Skeletal muscle satellite cell (primary cell): Measurements from ENCODE around the gene RABGAP1L.
"Not testable (repeated sequence)": the region's sequence is repeated elsewhere in the genome, so short reads cannot be mapped to it uniquely, and the experiment has no call there.

ENCODE experiments used
- H3K27me3 ChIP-seq: 2 replicates; pipeline ENCODE4 v1.7.0; 2013; ENCODE audit warnings: low read length; ENCODE audit not compliant: control insufficient read depth, insufficient read depth
- H3K36me3 ChIP-seq: 2 replicates; pipeline ENCODE4 v1.7.0; 2013; ENCODE audit warnings: mild to moderate bottlenecking, control low read depth, low read length; ENCODE audit not compliant: insufficient read depth
- H3K4me1 ChIP-seq: 2 replicates; pipeline ENCODE4 v1.7.0; 2013; ENCODE audit warnings: low read length; ENCODE audit not compliant: control insufficient read depth, insufficient read depth
- H3K4me2 ChIP-seq: 2 replicates; pipeline ENCODE4 v1.7.0; 2013; ENCODE audit warnings: mild to moderate bottlenecking, low read length
- H3K4me3 ChIP-seq: 2 replicates; pipeline ENCODE4 v1.7.0; 2013; ENCODE audit warnings: low read length
- H3K9ac ChIP-seq: 2 replicates; pipeline ENCODE4 v1.7.0; 2013; ENCODE audit warnings: mild to moderate bottlenecking, low read depth, low read length, moderate library complexity
- H3K9me3 ChIP-seq: replicated peaks from 2 replicates; pipeline ENCODE4 v1.7.0; 2013; ENCODE audit warnings: mild to moderate bottlenecking, control low read depth, low read length

RABGAP1L gene

DNA sequence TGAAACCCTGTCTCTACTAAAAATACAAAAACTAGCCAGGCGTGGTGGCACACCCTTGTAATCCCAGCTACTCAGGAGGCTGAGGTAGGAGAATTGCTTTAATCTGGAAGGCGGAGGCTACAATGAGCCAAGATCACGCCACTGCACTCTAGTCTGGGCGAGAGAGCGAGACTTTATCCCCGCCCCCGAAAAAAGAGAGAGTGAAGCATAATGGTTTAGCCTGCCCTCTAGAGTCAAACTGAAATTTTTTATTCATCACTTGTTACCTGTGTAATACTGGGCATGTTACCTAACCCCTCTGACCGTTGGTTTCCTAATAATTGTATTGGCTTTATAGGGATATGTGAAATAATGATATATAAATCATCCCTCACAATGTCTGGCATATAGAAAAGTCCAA, 307.3 kb downstream of the RABGAP1L start:
- H3K36me3 ChIP-seq = no peaks in the 10 kb centered on the region
- no peak overlapping the region for H3K9ac ChIP-seq
- H3K4me2 ChIP-seq = no peak overlapping the region
- no peaks in the 10 kb centered on the region for H3K4me1 ChIP-seq
- no peaks in the 10 kb centered on the region for H3K9me3 ChIP-seq
- no peaks in the 10 kb centered on the region for H3K27me3 ChIP-seq
- H3K4me3 ChIP-seq = no peak overlapping the region

- Histone ChIP-seq H3K36me3 (no peaks in the 10 kb centered on the region), H3K4me1 (no peaks in the 10 kb centered on the region), H3K4me3 (no peak overlapping the region), H3K9me3 (no peaks in the 10 kb centered on the region), H3K27me3 (no peaks in the 10 kb centered on the region), H3K4me2 (no peak overlapping the region), H3K9ac (no peak overlapping the region)
Observed at GRCh38 chr1:174469052-174469451, 309.7 kb downstream of the RABGAP1L start.

DNA sequence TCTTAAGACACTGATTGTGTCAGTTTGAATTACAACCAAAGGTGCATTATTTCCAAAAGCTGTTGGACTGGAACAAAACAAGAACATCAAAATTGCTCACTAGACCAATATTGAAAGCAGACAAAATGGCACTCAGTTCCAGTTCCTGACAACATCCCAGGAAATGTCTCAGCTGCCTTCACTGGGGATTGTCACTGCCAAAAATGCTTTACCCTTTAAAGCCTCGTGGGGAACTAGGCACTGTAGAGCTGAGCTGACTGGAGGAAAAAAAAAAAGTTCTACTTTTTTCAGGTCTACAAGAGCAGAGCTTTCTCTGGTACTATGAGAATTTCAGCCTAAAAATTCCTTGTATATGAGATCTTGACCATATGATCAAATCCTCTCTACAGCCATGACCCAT, 310.4 kb downstream of the RABGAP1L start:
- H3K36me3 ChIP-seq = no peaks in the 10 kb centered on the region
- no peaks in the 10 kb centered on the region for H3K9me3 ChIP-seq
- H3K9ac ChIP-seq = no peak overlapping the region
- no peak overlapping the region for H3K4me3 ChIP-seq
- H3K4me2 ChIP-seq = no peak overlapping the region
- H3K4me1 ChIP-seq = no peaks in the 10 kb centered on the region
- no peaks in the 10 kb centered on the region for H3K27me3 ChIP-seq

DNA sequence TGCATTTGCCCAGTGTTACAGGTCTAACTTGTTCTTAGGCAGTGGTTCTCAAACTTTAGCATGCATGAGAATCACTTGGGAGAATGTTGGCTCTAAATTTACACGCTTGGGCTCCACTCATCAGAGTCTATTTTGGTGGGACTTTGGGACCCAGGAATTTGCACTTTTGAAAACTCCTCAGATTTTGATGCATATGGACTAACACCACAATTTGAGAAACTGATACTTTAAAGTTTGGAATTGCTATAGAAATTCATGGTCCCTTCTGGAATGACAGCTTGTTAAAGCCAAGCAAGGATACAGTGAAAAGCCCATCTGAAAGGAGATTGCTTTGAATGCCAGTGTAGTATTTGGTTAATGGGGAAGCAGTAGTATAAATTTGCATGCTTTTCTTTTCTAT, 320.0 kb downstream of the RABGAP1L start:
- H3K9ac ChIP-seq = no peak overlapping the region
- no peaks in the 10 kb centered on the region for H3K36me3 ChIP-seq
- no peak overlapping the region for H3K4me2 ChIP-seq
- H3K4me1 ChIP-seq = no peaks in the 10 kb centered on the region
- no peaks in the 10 kb centered on the region for H3K9me3 ChIP-seq
- H3K27me3 ChIP-seq = no peaks in the 10 kb centered on the region
- no peak overlapping the region for H3K4me3 ChIP-seq

DNA sequence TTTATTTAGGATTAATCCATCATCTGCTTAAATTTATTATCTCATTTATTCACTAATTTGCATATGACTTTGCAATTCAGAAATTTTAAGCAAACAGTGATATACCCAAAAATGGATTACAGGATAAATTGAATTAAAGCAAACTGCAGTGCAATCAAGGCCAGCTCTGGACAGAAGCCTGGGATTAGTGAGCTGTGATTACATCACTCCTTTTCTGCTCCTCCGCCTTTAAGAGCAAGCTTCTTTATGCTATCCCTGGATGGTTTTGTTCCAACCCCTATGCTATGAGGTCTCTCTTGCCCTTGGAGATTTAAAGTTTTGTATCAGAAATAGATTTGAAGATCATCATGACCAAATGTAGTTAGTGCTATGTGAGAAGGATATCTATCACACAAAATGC, 321.0 kb downstream of the RABGAP1L start:
- Histone ChIP-seq H3K4me3 (no peak overlapping the region), H3K4me2 (no peak overlapping the region), H3K9me3 (no peaks in the 10 kb centered on the region), H3K4me1 (no peaks in the 10 kb centered on the region), H3K27me3 (no peaks in the 10 kb centered on the region), H3K36me3 (no peaks in the 10 kb centered on the region), H3K9ac (no peak overlapping the region)

DNA sequence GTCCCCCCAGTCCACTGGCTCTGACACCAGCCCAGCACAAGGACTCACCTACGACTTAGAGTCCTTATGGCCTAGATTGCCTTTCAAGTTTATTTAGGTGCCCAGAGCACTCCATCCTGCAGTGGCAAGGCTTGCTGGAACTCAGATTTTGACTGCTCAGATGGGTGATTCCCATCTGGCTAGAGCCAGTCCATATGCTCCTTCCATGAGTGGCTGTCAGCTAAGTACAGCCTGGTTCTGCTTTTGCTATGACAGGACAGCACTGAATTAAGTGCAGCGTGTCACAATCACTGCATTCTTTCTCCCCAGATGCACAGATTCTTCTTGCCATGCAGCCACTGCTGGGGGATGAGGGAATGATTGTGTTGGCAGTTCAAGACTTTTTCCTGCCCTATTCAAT, 332.3 kb downstream of the RABGAP1L start:
- Histone ChIP-seq H3K4me2 (no peak overlapping the region), H3K4me3 (no peak overlapping the region), H3K9me3 (no peaks in the 10 kb centered on the region), H3K36me3 (no peaks in the 10 kb centered on the region), H3K4me1 (no peaks in the 10 kb centered on the region), H3K27me3 (no peaks in the 10 kb centered on the region), H3K9ac (no peak overlapping the region)

DNA sequence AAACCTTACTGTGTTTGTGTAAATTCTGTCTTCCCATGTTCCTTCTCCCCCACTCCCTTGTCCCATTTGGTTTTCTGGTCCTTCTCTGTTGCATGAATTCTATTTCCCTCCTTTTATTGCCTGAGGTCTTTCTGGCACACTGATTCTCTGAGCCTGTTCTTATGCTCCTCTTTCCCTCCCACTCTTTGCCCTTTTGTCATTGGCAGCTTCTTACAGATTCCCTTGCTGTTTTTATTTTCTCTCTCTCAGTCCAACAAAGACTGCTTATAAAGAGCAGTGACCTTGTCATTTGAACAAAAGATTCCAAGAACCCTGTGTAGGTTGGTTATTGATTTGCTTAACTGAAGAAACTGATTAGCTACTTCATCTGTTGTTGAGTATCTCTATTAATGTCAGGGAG, 338.2 kb downstream of the RABGAP1L start:
- H3K9ac ChIP-seq = no peak overlapping the region
- H3K4me2 ChIP-seq = no peak overlapping the region
- no peaks in the 10 kb centered on the region for H3K9me3 ChIP-seq
- H3K36me3 ChIP-seq = no peaks in the 10 kb centered on the region
- no peaks in the 10 kb centered on the region for H3K4me1 ChIP-seq
- H3K27me3 ChIP-seq = no peaks in the 10 kb centered on the region
- H3K4me3 ChIP-seq = no peak overlapping the region

DNA sequence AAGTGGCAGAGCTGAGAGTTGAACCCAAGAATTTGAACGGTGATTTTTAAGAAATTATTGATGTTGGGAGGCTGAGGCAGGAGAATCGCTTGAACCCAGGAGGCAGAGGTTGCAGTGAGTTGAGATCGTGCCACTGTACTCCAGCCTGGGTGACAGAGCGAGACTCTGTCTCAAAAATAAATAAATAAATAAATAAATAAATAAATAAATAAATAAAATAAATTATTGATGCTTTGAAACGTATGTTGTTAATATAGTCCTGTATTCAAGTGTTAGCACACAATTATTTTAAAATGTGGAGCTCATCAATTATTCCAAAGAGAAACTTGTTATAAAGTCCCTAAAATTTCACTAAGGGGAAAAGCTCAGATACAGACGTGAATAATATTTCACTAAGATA, 357.4 kb downstream of the RABGAP1L start:
- not testable (repeated sequence) for H3K36me3 ChIP-seq, H3K4me3 ChIP-seq, H3K9ac ChIP-seq, H3K4me2 ChIP-seq, H3K9me3 ChIP-seq, H3K27me3 ChIP-seq, H3K4me1 ChIP-seq

DNA sequence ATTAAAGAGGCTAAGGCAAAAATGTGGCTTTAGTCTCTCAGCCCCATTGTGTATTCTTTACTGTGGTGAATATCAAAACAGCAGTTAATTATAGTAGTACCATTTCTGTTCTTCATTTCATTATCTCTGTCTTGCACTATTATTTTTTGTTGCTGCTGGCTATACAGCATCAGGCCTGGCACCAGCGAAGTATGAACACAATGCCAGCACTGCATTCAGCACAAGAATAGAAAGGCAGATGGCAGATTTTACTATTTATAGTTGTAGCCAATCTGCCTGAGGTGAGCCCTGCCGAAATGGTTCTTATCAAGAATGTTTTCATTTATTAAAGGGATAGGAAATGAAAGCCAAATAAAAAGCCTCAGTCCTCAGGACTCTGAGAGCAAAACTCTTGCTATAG, 360.5 kb downstream of the RABGAP1L start:
- H3K4me1 ChIP-seq = no peaks in the 10 kb centered on the region

GRCh38 chr1:174531751-174532150, 372.4 kb downstream of the RABGAP1L start:
- Histone ChIP-seq H3K9ac (no peak overlapping the region), H3K36me3 (no peaks in the 10 kb centered on the region), H3K27me3 (no peaks in the 10 kb centered on the region), H3K4me2 (no peak overlapping the region), H3K4me1 (no peaks in the 10 kb centered on the region), H3K9me3 (no peaks in the 10 kb centered on the region), H3K4me3 (no peak overlapping the region)

More for the DNA sequence above, 360.5 kb downstream of the RABGAP1L start:
- Histone ChIP-seq H3K36me3 (no peaks in the 10 kb centered on the region), H3K27me3 (no peaks in the 10 kb centered on the region), H3K4me2 (no peak overlapping the region), H3K9ac (no peak overlapping the region), H3K4me3 (no peak overlapping the region), H3K9me3 (no peaks in the 10 kb centered on the region)

GRCh38 chr1:174534789-174535188, 375.5 kb downstream of the RABGAP1L start:
- Histone ChIP-seq H3K9ac (no peak overlapping the region), H3K9me3 (no peaks in the 10 kb centered on the region), H3K4me1 (no peaks in the 10 kb centered on the region), H3K27me3 (no peaks in the 10 kb centered on the region), H3K36me3 (no peaks in the 10 kb centered on the region), H3K4me2 (no peak overlapping the region), H3K4me3 (no peak overlapping the region)

- H3K4me1 ChIP-seq = no peaks in the 10 kb centered on the region
- H3K4me2 ChIP-seq = no peak overlapping the region
- no peak overlapping the region for H3K9ac ChIP-seq
- H3K36me3 ChIP-seq = no peaks in the 10 kb centered on the region
- no peaks in the 10 kb centered on the region for H3K27me3 ChIP-seq
- no peak overlapping the region for H3K4me3 ChIP-seq
- H3K9me3 ChIP-seq = no peaks in the 10 kb centered on the region
Observed at GRCh38 chr1:174535207-174535606, 375.9 kb downstream of the RABGAP1L start.
